ENCODE results near the gene CCDC60.

The CCDC60 gene

GRCh38 chr12:119334430-119335170 lies at the start of gene CCDC60:
Gene CCDC60 (plus strand): TSS chr12:119334729. CDS start chr12:119335177, 448 bp downstream.
- no peak for DNase-seq

GRCh38 chr12:119288576-119288975 lies 46.0 kb upstream of the CCDC60 start:
- DNase-seq = no peak

GRCh38 chr12:119292893-119293630 lies 41.5 kb upstream of the CCDC60 start:
- DNase-seq = no peak

- DNase-seq = no peak
Measured at GRCh38 chr12:119294211-119294610, 40.3 kb upstream of the CCDC60 start.

- DNase-seq = no peak
Measured at GRCh38 chr12:119296535-119296934, 38.0 kb upstream of the CCDC60 start.

GRCh38 chr12:119299130-119299529 lies 35.4 kb upstream of the CCDC60 start:
- DNase-seq = no peak

GRCh38 chr12:119301379-119301778 lies 33.1 kb upstream of the CCDC60 start:
- no peak for DNase-seq

GRCh38 chr12:119302451-119303080 lies 32.0 kb upstream of the CCDC60 start:
- no peak for DNase-seq

GRCh38 chr12:119306593-119306992 lies 27.9 kb upstream of the CCDC60 start:
- no peak for DNase-seq

GRCh38 chr12:119307747-119308146 lies 26.8 kb upstream of the CCDC60 start:
- no peak for DNase-seq

- DNase-seq = peak; percentile 83
Measured at GRCh38 chr12:119308708-119309456, 25.6 kb upstream of the CCDC60 start.

GRCh38 chr12:119311878-119312277 lies 22.7 kb upstream of the CCDC60 start:
- no peak for DNase-seq

GRCh38 chr12:119312904-119313303 lies 21.6 kb upstream of the CCDC60 start:
- DNase-seq = no peak

- no peak for DNase-seq
Measured at GRCh38 chr12:119314290-119314689, 20.2 kb upstream of the CCDC60 start.

- no peak for DNase-seq
Measured at GRCh38 chr12:119319638-119320037, 14.9 kb upstream of the CCDC60 start.

GRCh38 chr12:119320678-119321077 lies 13.9 kb upstream of the CCDC60 start:
- no peak for DNase-seq

- DNase-seq = no peak
Measured at GRCh38 chr12:119322301-119322723, 12.2 kb upstream of the CCDC60 start.

- no peak for DNase-seq
Measured at GRCh38 chr12:119325813-119326212, 8.7 kb upstream of the CCDC60 start.

GRCh38 chr12:119326341-119326740 lies 8.2 kb upstream of the CCDC60 start:
- no peak for DNase-seq

- DNase-seq = no peak
Measured at GRCh38 chr12:119327471-119327870, 7.1 kb upstream of the CCDC60 start.

- DNase-seq = no peak
Measured at GRCh38 chr12:119328111-119328510, 6.4 kb upstream of the CCDC60 start.

- DNase-seq = no peak
Measured at GRCh38 chr12:119338593-119339363, 4.2 kb downstream of the CCDC60 start.

Measured in right hindlimb (tissue), 1 donor.